GM18907 (cell line): ENCODE data around the gene SRC.

Experiments used
- ATAC-seq: cut with Tn5 transposase; IDR thresholded peaks from one replicate; pipeline ENCODE4 v1.9.1; 2021; ENCODE audit warnings: mild to moderate bottlenecking, moderate library complexity; ENCODE audit not compliant: unreplicated experiment

SRC gene

GRCh38 chr20:37349517-37350491, 3.9 kb downstream of the SRC start:
- no peak for ATAC-seq

GRCh38 chr20:37350649-37351574, 5.0 kb downstream of the SRC start:
- ATAC-seq = no peak

- ATAC-seq = no peak
These were observed 6.0 kb downstream of the SRC start for GRCh38 chr20:37351689-37352607.

GRCh38 chr20:37352608-37352980, 6.7 kb downstream of the SRC start:
- no peak for ATAC-seq

GRCh38 chr20:37353285-37353849, 7.4 kb downstream of the SRC start:
- no peak for ATAC-seq

GRCh38 chr20:37354210-37355195, 8.6 kb downstream of the SRC start:
- ATAC-seq = no peak

GRCh38 chr20:37355252-37356180, 9.6 kb downstream of the SRC start:
- no peak for ATAC-seq

- ATAC-seq = no peak
These were observed 10.4 kb downstream of the SRC start for GRCh38 chr20:37356387-37356786.

- no peak for ATAC-seq
These were observed 11.0 kb downstream of the SRC start for GRCh38 chr20:37356961-37357371.

- ATAC-seq = no peak
These were observed 11.8 kb downstream of the SRC start for GRCh38 chr20:37357481-37358365.

GRCh38 chr20:37358366-37359150, 12.6 kb downstream of the SRC start:
- no peak for ATAC-seq

- no peak for ATAC-seq
These were observed 13.4 kb downstream of the SRC start for GRCh38 chr20:37359331-37359730.

GRCh38 chr20:37359836-37360235, 13.9 kb downstream of the SRC start:
- ATAC-seq = no peak

- no peak for ATAC-seq
These were observed 14.6 kb downstream of the SRC start for GRCh38 chr20:37360391-37361115.

GRCh38 chr20:37361336-37361735, 15.4 kb downstream of the SRC start:
- no peak for ATAC-seq
